Ishikawa (cell line): Measurements from ENCODE around the gene TRAPPC5.

ENCODE experiments used
- RAD21 ChIP-seq: IDR thresholded peaks from 2 replicates; pipeline ENCODE4 v1.6.1; 2012; ENCODE audit warnings: low read depth
- REST ChIP-seq: IDR thresholded peaks from 2 replicates; pipeline ENCODE4 v1.6.1; 2012; ENCODE audit warnings: low read depth, mild to moderate bottlenecking

GRCh38 chr19:7701049-7701653, 20.5 kb downstream of the TRAPPC5 start:
- TF ChIP-seq REST (no peak), RAD21 (no peak)
